MM.1S (cell line): Measurements from ENCODE around the gene USP12.

Experiments used
- EZH2 ChIP-seq: fragments of 300-600 bp; sonication (generic); optimal IDR thresholded peaks from 2 replicates; pipeline ENCODE3; 2017; ENCODE audit warnings: low read depth, mild to moderate bottlenecking, antibody characterized with exemption, low read length, mixed read lengths
- EZH2phosphoT487 ChIP-seq: fragments of 300-600 bp; sonication (generic); IDR thresholded peaks from 2 replicates; pipeline ENCODE4 v1.6.1; 2018; ENCODE audit warnings: antibody characterized with exemption, low read length
- TF ChIP-seq, protein P1 (sequence below): fragments of 300-600 bp; sonication (generic); IDR thresholded peaks from 2 replicates; pipeline ENCODE4 v1.5.1; 2016; ENCODE audit warnings: antibody characterized with exemption, low read length, mixed read lengths

DNA sequence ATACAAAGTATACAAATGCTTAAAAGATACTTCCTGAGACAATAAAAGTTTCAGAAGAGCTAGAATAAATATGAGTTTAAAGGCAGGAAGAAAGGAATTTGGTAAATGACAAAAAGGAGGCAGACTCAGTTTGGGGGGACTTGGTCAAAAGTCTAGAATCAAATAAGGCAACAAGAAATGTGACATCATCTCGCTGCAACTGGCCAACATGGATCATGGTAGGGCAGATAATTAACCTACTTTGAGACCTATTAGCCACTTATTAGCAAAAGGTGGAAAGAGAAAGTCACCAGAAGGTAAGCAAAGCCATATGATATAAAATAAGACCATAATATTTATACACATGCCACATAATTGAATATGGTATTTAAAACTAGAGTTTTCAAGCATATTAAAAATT, 5.3 kb downstream of the USP12 start:
- TF ChIP-seq, protein P1, sequence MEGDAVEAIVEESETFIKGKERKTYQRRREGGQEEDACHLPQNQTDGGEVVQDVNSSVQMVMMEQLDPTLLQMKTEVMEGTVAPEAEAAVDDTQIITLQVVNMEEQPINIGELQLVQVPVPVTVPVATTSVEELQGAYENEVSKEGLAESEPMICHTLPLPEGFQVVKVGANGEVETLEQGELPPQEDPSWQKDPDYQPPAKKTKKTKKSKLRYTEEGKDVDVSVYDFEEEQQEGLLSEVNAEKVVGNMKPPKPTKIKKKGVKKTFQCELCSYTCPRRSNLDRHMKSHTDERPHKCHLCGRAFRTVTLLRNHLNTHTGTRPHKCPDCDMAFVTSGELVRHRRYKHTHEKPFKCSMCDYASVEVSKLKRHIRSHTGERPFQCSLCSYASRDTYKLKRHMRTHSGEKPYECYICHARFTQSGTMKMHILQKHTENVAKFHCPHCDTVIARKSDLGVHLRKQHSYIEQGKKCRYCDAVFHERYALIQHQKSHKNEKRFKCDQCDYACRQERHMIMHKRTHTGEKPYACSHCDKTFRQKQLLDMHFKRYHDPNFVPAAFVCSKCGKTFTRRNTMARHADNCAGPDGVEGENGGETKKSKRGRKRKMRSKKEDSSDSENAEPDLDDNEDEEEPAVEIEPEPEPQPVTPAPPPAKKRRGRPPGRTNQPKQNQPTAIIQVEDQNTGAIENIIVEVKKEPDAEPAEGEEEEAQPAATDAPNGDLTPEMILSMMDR, result no peak
- TF ChIP-seq EZH2 (no peak), EZH2phosphoT487 (no peak)
